Lower lobe of right lung (tissue), 2 donors: ENCODE results near the gene DDX55. TPM values are rescaled to one million over a fixed set of nuclear protein-coding genes. Genes with fewer than 3 reads are reported as not detected.

Source experiments
- ATAC-seq, 2 donors: fragments of 200-7000 bp; cut with Tn5 transposase; one replicate each; pipeline ENCODE4 v1.9.1; 2020 to 2022; ENCODE audit warnings: mild to moderate bottlenecking in 2 of 2, moderate library complexity in 2 of 2
- DNase-seq: peaks from one replicate; pipeline ENCODE4 v3.0.0-alpha.2; 2020
- H3K27ac ChIP-seq: fragments of 200-600 bp; one replicate; pipeline ENCODE4 v1.8.0; 2022
- H3K27me3 ChIP-seq: fragments of 200-600 bp; one replicate; pipeline ENCODE4 v1.8.0; 2022; ENCODE audit warnings: low read depth
- H3K36me3 ChIP-seq: fragments of 200-600 bp; one replicate; pipeline ENCODE4 v1.8.0; 2022; ENCODE audit warnings: mild to moderate bottlenecking
- H3K4me1 ChIP-seq: fragments of 200-600 bp; one replicate; pipeline ENCODE4 v1.8.0; 2022
- H3K4me3 ChIP-seq: fragments of 200-600 bp; one replicate; pipeline ENCODE4 v1.8.0; 2022; ENCODE audit warnings: mild to moderate bottlenecking
- H3K9me3 ChIP-seq: fragments of 200-600 bp; one replicate; pipeline ENCODE4 v1.8.0; 2022
- CTCF ChIP-seq: fragments of 200-600 bp; IDR thresholded peaks from one replicate; pipeline ENCODE4 v1.8.0; 2022; ENCODE audit warnings: antibody characterized with exemption, mild to moderate bottlenecking
- intact Hi-C: fragments of 100-400 bp; cut with DNase I; formaldehyde crosslinking; loops from one replicate; pipeline ENCODE4 v1.11.0; 2022
- total RNA-seq: library from RNA; stranded (reverse); fragmentation: NEBNext Ultra II Directional; extraction: Animal tissue kit (Norgen Biotek cat#: 25700); gene quantifications from one replicate; pipeline ENCODE4 v1.2.1, GENCODE V29; 2021
- donor health status: DM: no; HTN: yes; CAD: no; lungs with severe emphysema.

The DDX55 gene
- total RNA-seq, 1 donor from 2014 or later = 20.5 TPM

GRCh38 chr12:123659996-123660727 lies 58.3 kb downstream of the DDX55 start:
- Histone ChIP-seq H3K36me3 (peaks cover 48% of the 10 kb centered on the region), H3K4me1 (no peaks in the 10 kb centered on the region), H3K4me3 (no peak overlapping the region), H3K27ac (no peak overlapping the region), H3K27me3 (no peaks in the 10 kb centered on the region), H3K9me3 (no peaks in the 10 kb centered on the region)
- ATAC-seq (no peak), DNase-seq (no peak)
- TF ChIP-seq CTCF = no peak
- intact Hi-C loops = no loop called here

- no peaks in the 10 kb centered on the region for H3K9me3 ChIP-seq
- ATAC-seq (no peak), DNase-seq (no peak)
- peaks cover 14% of the 10 kb centered on the region for H3K4me1 ChIP-seq
- no peak overlapping the region for H3K27ac ChIP-seq
- H3K27me3 ChIP-seq = no peaks in the 10 kb centered on the region
- no peak for TF ChIP-seq CTCF
- no peak overlapping the region for H3K4me3 ChIP-seq
- intact Hi-C loops = no loop called here
- H3K36me3 ChIP-seq = no peaks in the 10 kb centered on the region
Measured at GRCh38 chr12:123667771-123668170, 65.9 kb downstream of the DDX55 start.

Other genes with a start within 250 kb of the DDX55 start
- 28.2 TPM for gene SBNO1, start 237.3 kb upstream of the DDX55 start, total RNA-seq
- gene KMT5A, start 218.0 kb upstream of the DDX55 start, total RNA-seq = 41.7 TPM
- gene RILPL2, start 165.4 kb upstream of the DDX55 start, total RNA-seq = 18.6 TPM
- 23.3 TPM for gene SNRNP35, start 144.0 kb upstream of the DDX55 start, total RNA-seq
- 14.4 TPM for gene RILPL1, start 68.4 kb upstream of the DDX55 start, total RNA-seq
- 195 TPM for gene TMED2, start 17.5 kb upstream of the DDX55 start, total RNA-seq
- gene EIF2B1, start 31.6 kb downstream of the DDX55 start, total RNA-seq = 41.4 TPM
- 25.5 TPM for gene GTF2H3, start 31.7 kb downstream of the DDX55 start, total RNA-seq
- gene TCTN2, start 69.0 kb downstream of the DDX55 start, total RNA-seq = 14.5 TPM
- 26.4 TPM for gene ATP6V0A2, start 110.3 kb downstream of the DDX55 start, total RNA-seq
- gene DNAH10, start 160.2 kb downstream of the DDX55 start, total RNA-seq = 10.1 TPM